BE2C (cell line): ENCODE measurements around the gene NSF.

ENCODE experiments used
- DNase-seq: peaks from one replicate; pipeline ENCODE4 v3.0.0-alpha.2; 2020
- H3K27me3 ChIP-seq: fragments of 250-450 bp; sonication (Bioruptor Pico); 2 replicates; pipeline ENCODE4 v1.5.1; 2020; ENCODE audit warnings: mild to moderate bottlenecking
- H3K36me3 ChIP-seq: fragments of 250-450 bp; sonication (Bioruptor Pico); 2 replicates; pipeline ENCODE4 v1.5.1; 2020; ENCODE audit warnings: mild to moderate bottlenecking
- H3K4me1 ChIP-seq: fragments of 250-450 bp; sonication (Bioruptor Pico); 2 replicates; pipeline ENCODE4 v1.5.1; 2020
- H3K4me3 ChIP-seq: 2 replicates; pipeline ENCODE4 v1.5.1; 2011; ENCODE audit warnings: low read depth, low read length
- H3K9me3 ChIP-seq: fragments of 250-450 bp; sonication (Bioruptor Pico); 2 replicates; pipeline ENCODE4 v1.5.1; 2020
- TF ChIP-seq, protein P1 (sequence below): IDR thresholded peaks from 2 replicates; pipeline ENCODE4 v1.5.1; 2012; ENCODE audit warnings: mild to moderate bottlenecking, low read depth, low read length

The NSF gene

DNA sequence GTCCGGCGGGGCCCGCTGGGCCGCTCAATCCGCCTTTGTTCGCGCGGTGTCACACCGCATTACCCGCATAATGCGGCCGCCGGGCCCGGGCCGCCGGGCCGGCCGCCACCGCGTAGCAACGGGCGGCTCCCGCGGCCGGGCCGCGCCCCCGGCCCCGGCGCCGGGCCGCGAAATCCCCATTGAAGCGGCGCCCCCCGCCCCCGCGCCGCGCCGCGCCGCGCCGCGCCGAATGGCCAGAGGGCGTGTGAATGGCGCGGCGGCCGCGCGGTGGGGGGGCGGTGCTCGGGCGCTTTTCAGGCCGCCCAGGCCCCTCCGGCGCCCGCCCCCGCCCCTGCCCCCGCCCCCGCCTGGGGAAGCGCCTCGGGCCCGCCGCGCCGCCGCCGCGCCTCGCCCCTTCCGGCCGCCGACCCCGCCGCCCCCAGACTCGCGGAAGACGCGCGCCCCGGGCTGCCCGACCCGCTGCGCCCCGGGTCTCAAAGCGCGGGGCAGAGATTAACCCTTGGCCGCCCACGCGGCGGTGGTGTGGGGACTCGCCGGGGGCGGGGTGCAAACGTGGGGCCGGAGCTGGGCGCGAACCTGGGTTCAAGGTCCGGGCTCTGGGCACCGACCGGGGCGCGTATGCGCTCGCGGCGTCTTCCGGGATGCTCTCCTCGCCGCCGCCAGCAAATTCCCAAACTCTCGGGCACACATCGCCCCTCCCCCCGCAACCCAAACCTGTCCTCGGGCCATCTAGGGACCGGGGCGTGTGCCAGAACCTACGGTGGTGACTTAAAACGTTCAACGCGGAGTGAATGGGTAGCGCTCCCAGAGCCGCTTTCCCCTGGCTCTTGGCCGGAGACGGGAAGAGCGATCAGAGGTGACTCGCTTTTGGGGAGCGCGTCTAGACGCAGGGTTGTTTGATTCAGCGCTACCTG, 181.3 kb downstream of the NSF start:
- Histone ChIP-seq H3K4me1 (no peaks in the 10 kb centered on the region; the same call in none of the 2 replicates), H3K4me3 (peak overlapping the region; percentile 53), H3K9me3 (no peaks in the 10 kb centered on the region), H3K27me3 (peaks cover 6% of the 10 kb centered on the region; the same call in 1 of the 2 replicates), H3K36me3 (no peaks in the 10 kb centered on the region)
- DNase-seq: peak; percentile 58
- TF ChIP-seq, protein P1, sequence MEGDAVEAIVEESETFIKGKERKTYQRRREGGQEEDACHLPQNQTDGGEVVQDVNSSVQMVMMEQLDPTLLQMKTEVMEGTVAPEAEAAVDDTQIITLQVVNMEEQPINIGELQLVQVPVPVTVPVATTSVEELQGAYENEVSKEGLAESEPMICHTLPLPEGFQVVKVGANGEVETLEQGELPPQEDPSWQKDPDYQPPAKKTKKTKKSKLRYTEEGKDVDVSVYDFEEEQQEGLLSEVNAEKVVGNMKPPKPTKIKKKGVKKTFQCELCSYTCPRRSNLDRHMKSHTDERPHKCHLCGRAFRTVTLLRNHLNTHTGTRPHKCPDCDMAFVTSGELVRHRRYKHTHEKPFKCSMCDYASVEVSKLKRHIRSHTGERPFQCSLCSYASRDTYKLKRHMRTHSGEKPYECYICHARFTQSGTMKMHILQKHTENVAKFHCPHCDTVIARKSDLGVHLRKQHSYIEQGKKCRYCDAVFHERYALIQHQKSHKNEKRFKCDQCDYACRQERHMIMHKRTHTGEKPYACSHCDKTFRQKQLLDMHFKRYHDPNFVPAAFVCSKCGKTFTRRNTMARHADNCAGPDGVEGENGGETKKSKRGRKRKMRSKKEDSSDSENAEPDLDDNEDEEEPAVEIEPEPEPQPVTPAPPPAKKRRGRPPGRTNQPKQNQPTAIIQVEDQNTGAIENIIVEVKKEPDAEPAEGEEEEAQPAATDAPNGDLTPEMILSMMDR: no peak

DNA sequence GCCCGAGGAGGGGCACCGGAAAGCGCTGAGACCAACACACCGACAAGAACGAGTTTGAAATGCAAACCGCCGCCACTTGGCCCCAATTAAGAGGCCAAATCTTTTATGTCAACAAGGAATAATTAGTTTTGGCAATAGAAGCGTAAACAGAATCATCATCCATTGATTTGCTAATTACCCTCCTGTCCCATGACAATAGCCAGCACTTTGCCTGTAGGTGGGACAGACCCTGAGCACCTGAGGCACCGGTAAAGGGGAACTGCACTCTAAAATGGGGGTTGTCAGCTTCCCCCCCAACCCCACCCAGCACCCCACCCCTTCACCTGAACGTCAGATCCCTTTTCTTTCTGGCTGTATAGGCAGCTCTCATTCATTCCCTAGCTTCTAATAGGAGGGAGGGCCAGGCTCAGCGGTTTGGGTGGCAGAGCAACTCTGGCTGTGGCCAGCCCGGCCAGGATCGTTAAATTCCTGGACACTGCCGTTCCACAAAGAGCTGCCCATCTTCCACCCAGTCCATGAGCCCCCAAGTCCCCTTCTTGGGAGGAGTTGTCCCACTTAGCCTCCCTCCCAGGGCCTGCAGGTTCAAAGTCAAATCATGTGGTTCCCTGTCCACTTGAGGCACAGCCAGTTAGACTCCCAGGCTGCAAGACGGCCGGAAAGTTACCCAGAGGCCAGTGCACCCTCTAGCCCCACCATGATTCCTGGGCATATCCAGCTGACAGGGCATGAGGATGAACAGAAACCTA, 182.2 kb downstream of the NSF start:
- TF ChIP-seq, protein P1: no peak
- Histone ChIP-seq H3K4me3 (no peak overlapping the region; the same call in 1 of the 2 replicates), H3K36me3 (no peaks in the 10 kb centered on the region), H3K27me3 (peaks cover 6% of the 10 kb centered on the region; the same call in 1 of the 2 replicates), H3K4me1 (no peaks in the 10 kb centered on the region; the same call in none of the 2 replicates), H3K9me3 (no peaks in the 10 kb centered on the region)
- no peak for DNase-seq

DNA sequence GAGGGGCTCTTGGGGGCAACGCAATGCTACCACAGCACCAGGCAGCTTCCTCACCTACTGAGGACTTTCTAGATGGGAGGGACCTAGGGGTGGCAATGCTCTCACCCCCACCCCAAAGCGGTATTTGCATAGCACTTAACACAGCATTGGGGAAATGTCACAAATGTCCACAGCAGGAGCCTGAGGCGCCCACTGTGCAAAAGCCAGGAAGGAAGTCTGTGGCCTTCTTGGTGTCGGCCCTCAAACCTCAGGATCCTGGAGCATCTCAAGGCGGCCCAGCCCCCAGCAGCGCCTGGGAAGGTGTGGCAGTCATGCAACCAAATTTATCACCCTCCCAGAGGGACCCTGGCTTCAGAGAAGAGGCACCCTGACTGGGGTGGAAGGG, 182.7 kb downstream of the NSF start:
- Histone ChIP-seq H3K36me3 (no peaks in the 10 kb centered on the region), H3K4me3 (no peak overlapping the region)

DNA sequence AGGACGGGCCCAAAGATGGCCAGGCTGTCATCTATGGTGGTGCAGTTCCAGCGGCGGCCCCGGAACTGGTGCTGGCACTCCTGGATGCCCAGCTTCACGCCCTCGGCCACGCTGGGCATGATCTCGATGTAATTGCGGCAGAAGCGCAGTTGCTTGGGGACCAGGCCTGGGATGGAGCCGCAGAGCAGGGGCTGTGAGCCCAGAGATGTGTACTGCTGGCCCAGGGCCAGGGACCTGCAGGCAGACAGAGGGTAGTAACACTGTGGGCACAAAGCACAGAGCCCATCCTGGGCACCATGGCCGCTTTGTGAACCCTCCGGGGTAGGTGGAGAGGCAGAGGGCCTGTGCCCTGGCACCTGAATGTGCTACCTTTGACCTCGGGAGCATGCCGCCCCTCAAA, 183.2 kb downstream of the NSF start:
- Histone ChIP-seq H3K4me3 (no peak overlapping the region), H3K27me3 (peaks cover 6% of the 10 kb centered on the region; the same call in 1 of the 2 replicates), H3K9me3 (no peaks in the 10 kb centered on the region), H3K36me3 (no peaks in the 10 kb centered on the region), H3K4me1 (no peaks in the 10 kb centered on the region; the same call in none of the 2 replicates)
- peak; percentile 35 for DNase-seq
- TF ChIP-seq, protein P1: no peak

More for the DNA sequence above, 182.7 kb downstream of the NSF start:
- Histone ChIP-seq H3K27me3 (peaks cover 6% of the 10 kb centered on the region; the same call in 1 of the 2 replicates), H3K4me1 (no peaks in the 10 kb centered on the region; the same call in none of the 2 replicates), H3K9me3 (no peaks in the 10 kb centered on the region)
- no peak for DNase-seq
- TF ChIP-seq, protein P1: no peak

DNA sequence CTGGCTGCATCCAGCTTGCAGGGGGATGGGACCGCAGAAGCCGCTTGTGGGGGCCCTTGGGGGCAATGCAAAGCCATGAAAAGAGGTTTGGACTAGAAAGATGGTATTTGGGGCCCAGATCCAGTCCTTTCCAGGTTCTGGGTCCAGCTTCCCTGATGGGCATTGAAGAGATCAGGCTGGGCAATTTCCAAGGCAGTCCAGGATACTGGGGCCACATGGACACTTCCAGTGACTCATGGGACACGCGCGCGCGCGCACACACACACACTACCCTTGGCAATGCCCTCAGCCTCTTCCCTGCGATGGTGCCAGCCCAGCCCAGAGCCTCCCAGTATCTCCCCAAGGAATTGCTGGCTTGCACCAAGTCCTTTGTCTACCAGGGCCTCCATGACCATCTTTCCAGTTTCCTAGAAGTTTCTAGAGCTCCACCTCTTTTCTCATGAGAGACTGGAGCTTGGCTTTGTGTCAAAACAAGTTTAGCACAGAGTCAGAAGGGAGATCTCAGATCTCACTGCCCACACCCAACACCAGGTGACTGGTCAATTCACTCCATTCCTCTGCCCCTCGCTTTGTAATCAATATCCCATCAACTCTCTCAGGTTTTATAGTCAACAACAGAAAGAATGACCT, 183.8 kb downstream of the NSF start:
- H3K9me3 ChIP-seq: no peaks in the 10 kb centered on the region
- H3K36me3 ChIP-seq: no peaks in the 10 kb centered on the region
- H3K27me3 ChIP-seq: peaks cover 6% of the 10 kb centered on the region; the same call in 1 of the 2 replicates
- H3K4me1 ChIP-seq: no peaks in the 10 kb centered on the region; the same call in none of the 2 replicates
- no peak overlapping the region for H3K4me3 ChIP-seq
- no peak for DNase-seq
- TF ChIP-seq, protein P1: no peak
